Progenitor cell of endocrine pancreas (in vitro differentiated cells): Measurements from ENCODE around the gene DVL1. TPM values are rescaled to one million over a fixed set of nuclear protein-coding genes. Genes with fewer than 3 reads are reported as not detected.

Experiments
- DNase-seq: peaks from one replicate; pipeline ENCODE4 v3.0.0; 2021; ENCODE audit warnings: low spot score; ENCODE audit not compliant: unreplicated experiment
- H3K27ac Mint-ChIP-seq: 2 replicates; pipeline ENCODE4 v1.8.0; 2021; ENCODE audit warnings: mild to moderate bottlenecking, moderate library complexity, mixed read lengths
- H3K27me3 Mint-ChIP-seq: 2 replicates; pipeline ENCODE4 v1.8.0; 2021; ENCODE audit warnings: mixed read lengths
- H3K36me3 Mint-ChIP-seq: 2 replicates; pipeline ENCODE4 v1.8.0; 2022; ENCODE audit warnings: mixed read lengths; ENCODE audit not compliant: insufficient read depth
- H3K4me1 Mint-ChIP-seq: 2 replicates; pipeline ENCODE4 v1.8.0; 2021; ENCODE audit warnings: low read depth, mixed read lengths
- H3K4me3 Mint-ChIP-seq: 2 replicates; pipeline ENCODE4 v1.8.0; 2021; ENCODE audit warnings: low read depth, mild to moderate bottlenecking, moderate library complexity, mixed read lengths
- H3K9me3 Mint-ChIP-seq: 2 replicates; pipeline ENCODE4 v1.8.0; 2021; ENCODE audit warnings: low read depth, mixed read lengths
- total RNA-seq: library from RNA; stranded (reverse); gene quantifications from 2 replicates; pipeline ENCODE4 v1.2.1, GENCODE V29; 2021
- TF ChIP-seq, protein P1 (sequence below): fragments of 200-600 bp; sonication (generic); IDR thresholded peaks from one replicate; pipeline ENCODE4 v1.5.0; 2021; ENCODE audit warnings: antibody characterized with exemption, mild to moderate bottlenecking; ENCODE audit not compliant: unreplicated experiment

DVL1 gene
- total RNA-seq, 1 donor from 2014 or later = 60.1 TPM

DNA sequence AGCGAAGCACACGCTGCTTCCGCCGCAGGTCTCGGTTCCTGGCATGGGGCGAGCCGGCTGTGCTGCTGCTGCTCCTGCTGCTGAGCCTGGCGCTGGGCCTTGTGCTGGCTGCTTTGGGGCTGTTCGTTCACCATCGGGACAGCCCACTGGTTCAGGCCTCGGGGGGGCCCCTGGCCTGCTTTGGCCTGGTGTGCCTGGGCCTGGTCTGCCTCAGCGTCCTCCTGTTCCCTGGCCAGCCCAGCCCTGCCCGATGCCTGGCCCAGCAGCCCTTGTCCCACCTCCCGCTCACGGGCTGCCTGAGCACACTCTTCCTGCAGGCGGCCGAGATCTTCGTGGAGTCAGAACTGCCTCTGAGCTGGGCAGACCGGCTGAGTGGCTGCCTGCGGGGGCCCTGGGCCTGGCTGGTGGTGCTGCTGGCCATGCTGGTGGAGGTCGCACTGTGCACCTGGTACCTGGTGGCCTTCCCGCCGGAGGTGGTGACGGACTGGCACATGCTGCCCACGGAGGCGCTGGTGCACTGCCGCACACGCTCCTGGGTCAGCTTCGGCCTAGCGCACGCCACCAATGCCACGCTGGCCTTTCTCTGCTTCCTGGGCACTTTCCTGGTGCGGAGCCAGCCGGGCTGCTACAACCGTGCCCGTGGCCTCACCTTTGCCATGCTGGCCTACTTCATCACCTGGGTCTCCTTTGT, 15.5 kb downstream of the DVL1 start:
- no peak overlapping the region for H3K27ac Mint-ChIP-seq
- H3K4me3 Mint-ChIP-seq = no peak overlapping the region
- no peaks in the 10 kb centered on the region for H3K9me3 Mint-ChIP-seq
- no peaks in the 10 kb centered on the region for H3K4me1 Mint-ChIP-seq
- no peaks in the 10 kb centered on the region for H3K27me3 Mint-ChIP-seq
- no peak for DNase-seq
- no peaks in the 10 kb centered on the region for H3K36me3 Mint-ChIP-seq
- TF ChIP-seq, protein P1, sequence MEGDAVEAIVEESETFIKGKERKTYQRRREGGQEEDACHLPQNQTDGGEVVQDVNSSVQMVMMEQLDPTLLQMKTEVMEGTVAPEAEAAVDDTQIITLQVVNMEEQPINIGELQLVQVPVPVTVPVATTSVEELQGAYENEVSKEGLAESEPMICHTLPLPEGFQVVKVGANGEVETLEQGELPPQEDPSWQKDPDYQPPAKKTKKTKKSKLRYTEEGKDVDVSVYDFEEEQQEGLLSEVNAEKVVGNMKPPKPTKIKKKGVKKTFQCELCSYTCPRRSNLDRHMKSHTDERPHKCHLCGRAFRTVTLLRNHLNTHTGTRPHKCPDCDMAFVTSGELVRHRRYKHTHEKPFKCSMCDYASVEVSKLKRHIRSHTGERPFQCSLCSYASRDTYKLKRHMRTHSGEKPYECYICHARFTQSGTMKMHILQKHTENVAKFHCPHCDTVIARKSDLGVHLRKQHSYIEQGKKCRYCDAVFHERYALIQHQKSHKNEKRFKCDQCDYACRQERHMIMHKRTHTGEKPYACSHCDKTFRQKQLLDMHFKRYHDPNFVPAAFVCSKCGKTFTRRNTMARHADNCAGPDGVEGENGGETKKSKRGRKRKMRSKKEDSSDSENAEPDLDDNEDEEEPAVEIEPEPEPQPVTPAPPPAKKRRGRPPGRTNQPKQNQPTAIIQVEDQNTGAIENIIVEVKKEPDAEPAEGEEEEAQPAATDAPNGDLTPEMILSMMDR = no peak

DNA sequence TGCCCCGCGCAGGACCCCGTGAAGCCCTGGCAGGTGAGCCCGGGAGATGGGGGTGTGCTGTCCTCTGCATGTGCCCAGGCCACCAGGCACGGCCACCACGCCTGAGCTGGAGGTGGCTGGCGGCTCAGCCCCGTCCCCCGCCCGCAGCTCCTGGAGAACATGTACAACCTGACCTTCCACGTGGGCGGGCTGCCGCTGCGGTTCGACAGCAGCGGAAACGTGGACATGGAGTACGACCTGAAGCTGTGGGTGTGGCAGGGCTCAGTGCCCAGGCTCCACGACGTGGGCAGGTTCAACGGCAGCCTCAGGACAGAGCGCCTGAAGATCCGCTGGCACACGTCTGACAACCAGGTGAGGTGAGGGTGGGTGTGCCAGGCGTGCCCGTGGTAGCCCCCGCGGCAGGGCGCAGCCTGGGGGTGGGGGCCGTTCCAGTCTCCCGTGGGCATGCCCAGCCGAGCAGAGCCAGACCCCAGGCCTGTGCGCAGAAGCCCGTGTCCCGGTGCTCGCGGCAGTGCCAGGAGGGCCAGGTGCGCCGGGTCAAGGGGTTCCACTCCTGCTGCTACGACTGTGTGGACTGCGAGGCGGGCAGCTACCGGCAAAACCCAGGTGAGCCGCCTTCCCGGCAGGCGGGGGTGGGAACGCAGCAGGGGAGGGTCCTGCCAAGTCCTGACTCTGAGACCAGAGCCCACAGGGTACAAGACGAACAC, 16.3 kb downstream of the DVL1 start:
- H3K27me3 Mint-ChIP-seq = no peaks in the 10 kb centered on the region
- H3K9me3 Mint-ChIP-seq = no peaks in the 10 kb centered on the region
- H3K4me1 Mint-ChIP-seq = no peaks in the 10 kb centered on the region
- TF ChIP-seq, protein P1 = no peak
- no peaks in the 10 kb centered on the region for H3K36me3 Mint-ChIP-seq
- no peak for DNase-seq
- no peak overlapping the region for H3K4me3 Mint-ChIP-seq
- no peak overlapping the region for H3K27ac Mint-ChIP-seq

DNA sequence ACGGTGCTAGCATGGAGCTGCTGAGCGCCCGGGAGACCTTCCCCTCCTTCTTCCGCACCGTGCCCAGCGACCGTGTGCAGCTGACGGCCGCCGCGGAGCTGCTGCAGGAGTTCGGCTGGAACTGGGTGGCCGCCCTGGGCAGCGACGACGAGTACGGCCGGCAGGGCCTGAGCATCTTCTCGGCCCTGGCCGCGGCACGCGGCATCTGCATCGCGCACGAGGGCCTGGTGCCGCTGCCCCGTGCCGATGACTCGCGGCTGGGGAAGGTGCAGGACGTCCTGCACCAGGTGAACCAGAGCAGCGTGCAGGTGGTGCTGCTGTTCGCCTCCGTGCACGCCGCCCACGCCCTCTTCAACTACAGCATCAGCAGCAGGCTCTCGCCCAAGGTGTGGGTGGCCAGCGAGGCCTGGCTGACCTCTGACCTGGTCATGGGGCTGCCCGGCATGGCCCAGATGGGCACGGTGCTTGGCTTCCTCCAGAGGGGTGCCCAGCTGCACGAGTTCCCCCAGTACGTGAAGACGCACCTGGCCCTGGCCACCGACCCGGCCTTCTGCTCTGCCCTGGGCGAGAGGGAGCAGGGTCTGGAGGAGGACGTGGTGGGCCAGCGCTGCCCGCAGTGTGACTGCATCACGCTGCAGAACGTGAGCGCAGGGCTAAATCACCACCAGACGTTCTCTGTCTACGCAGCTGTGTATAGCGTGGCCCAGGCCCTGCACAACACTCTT, 17.0 kb downstream of the DVL1 start:
- TF ChIP-seq, protein P1 = no peak
- Mint-ChIP-seq H3K36me3 (no peaks in the 10 kb centered on the region), H3K4me1 (no peaks in the 10 kb centered on the region), H3K27me3 (no peaks in the 10 kb centered on the region), H3K4me3 (no peak overlapping the region), H3K9me3 (no peaks in the 10 kb centered on the region), H3K27ac (no peak overlapping the region)
- DNase-seq = no peak

DNA sequence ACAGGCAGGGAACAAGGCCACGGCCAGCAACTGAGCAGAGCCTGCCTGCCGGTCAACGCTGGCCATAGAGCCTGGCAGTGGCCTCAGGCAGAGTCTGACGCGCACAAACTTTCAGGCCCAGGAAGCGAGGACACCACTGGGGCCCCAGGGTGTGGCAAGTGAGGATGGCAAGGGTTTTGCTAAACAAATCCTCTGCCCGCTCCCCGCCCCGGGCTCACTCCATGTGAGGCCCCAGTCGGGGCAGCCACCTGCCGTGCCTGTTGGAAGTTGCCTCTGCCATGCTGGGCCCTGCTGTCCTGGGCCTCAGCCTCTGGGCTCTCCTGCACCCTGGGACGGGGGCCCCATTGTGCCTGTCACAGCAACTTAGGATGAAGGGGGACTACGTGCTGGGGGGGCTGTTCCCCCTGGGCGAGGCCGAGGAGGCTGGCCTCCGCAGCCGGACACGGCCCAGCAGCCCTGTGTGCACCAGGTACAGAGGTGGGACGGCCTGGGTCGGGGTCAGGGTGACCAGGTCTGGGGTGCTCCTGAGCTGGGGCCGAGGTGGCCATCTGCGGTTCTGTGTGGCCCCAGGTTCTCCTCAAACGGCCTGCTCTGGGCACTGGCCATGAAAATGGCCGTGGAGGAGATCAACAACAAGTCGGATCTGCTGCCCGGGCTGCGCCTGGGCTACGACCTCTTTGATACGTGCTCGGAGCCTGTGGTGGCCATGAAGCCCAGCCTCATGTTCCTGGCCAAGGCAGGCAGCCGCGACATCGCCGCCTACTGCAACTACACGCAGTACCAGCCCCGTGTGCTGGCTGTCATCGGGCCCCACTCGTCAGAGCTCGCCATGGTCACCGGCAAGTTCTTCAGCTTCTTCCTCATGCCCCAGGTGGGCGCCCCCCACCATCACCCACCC, 17.9 kb downstream of the DVL1 start, which contains the start of gene TAS1R3:
TSS of gene TAS1R3 (plus strand) at position 213 of the 898 bp plus-strand sequence. CDS start at position 279, 66 bp downstream.
- Mint-ChIP-seq H3K27me3 (no peaks in the 10 kb centered on the region), H3K4me3 (no peak within 1 kb of the TSS), H3K27ac (no peak within 1 kb of the TSS), H3K9me3 (no peaks in the 10 kb centered on the region), H3K4me1 (no peaks in the 10 kb centered on the region), H3K36me3 (no peaks in the 10 kb centered on the region)
- no peak for DNase-seq
- TF ChIP-seq, protein P1 = no peak
